NOMO-1 treated with dmso at 0.1 percent for 144 hours (cell line): ENCODE results near the gene ZKSCAN4.

Experiments
- DNase-seq: peaks from one replicate; lab custom pipeline; 2025; ENCODE audit not compliant: unreplicated experiment; lab: John Stamatoyannopoulos, UW

Gene ZKSCAN4

DNA sequence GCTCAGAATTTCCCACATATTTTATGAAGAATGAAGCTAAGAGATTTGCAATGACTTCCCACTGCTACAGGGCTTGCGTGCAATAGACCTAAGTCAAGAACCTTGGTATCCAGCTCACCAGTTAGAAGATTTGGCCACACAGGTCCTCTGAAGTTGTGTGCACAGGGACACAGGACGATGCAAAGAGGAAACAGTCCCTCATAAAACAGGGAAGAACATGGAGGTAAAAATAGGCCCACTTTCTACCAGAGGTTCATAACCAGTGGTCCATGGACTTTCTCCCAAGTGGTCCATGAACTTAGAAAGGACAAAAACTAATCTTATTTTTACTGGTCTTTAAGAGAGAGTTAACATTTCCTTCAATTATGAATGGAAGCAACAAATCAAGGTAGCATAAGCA, 1.3 kb downstream of the ZKSCAN4 start:
- no peak for DNase-seq

DNA sequence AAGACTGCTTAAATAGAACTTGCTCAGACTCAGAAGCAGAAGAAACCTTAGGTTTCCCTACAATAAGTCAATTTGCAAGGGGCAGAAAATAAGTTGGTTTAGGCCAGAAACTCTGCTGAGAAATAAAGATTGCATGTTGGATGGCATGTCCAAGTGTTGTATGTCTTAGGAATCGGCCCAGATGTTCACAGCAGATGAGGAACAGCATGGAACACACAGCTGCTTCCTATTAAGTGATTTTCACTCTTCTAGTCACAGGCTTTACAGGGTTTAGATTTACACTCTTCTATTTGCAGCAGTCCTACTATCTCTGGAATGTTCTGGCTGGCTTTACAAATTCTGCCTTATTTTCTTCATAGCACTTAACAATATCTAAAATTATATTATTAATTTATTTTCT, 3.2 kb downstream of the ZKSCAN4 start:
- no peak for DNase-seq

DNA sequence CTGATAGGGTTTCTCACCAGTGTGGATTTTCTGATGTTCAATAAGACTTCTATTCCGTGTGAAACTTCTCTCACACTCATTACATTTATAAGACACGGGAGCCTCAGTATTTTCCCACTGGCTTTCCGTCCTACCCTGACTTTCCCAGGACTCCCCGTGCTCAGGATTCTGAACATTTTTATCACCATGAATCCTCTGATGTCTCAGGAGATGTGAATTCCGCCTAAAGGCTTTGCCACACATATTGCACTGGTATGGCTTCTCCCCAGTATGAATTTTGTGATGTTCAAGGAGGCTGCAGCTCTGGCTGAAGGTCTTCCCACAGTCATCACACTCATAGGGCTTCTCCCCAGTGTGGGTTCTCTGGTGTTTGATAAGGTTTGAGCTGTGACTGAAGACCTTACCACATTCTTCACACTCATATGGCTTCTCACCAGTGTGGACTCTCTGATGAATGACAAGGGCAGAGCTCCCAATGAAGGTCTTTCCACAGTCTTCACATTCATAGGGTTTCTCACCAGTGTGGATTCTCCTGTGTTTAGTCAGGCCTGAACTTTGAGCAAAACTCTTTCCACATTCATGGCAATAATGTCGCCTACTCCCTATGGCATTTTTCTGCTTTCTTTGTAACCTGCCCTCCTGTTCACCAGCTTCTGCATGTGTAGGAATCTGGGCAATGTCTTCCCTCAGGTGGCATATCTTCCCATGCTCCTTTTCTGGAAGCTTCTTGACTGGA, 6.7 kb downstream of the ZKSCAN4 start:
- DNase-seq, result no peak

DNA sequence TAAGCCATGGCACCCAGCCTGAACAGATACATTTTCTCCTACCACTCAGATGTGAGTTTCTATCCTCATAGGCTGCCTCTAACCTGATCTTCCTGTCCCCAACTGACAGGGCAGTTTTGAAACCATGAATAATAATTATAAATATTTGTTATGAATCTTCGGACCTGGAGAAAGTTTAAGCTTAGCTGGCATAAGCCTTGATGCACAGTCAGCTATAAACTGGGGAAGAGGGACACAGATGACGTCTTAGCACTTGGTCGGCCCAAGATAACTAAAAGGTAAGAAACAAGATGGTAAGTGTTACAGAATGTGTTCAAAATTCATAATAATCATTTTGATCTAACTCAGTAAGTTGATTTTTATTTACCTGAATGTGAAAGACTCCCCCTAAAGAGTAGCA, 8.1 kb downstream of the ZKSCAN4 start:
- DNase-seq, result no peak

DNA sequence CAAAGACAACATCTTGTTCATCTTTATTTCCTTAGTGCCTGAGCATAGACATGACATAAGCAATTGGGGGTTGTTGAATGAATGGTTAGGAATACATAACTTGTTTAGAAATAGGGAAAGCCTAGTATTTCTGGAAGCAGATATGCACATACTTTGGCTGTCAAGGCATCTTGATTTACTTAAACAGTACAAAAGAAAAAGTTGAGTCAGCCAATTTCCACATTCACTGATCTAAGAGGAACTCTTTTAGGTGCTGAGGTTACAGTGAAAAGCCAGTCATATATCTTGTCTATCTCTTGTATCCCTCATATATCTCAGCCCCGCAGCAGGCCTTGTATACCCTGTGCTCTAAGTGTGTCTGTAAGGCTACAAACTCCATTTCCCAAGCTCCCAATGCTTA, 11.6 kb downstream of the ZKSCAN4 start:
- DNase-seq, result no peak

DNA sequence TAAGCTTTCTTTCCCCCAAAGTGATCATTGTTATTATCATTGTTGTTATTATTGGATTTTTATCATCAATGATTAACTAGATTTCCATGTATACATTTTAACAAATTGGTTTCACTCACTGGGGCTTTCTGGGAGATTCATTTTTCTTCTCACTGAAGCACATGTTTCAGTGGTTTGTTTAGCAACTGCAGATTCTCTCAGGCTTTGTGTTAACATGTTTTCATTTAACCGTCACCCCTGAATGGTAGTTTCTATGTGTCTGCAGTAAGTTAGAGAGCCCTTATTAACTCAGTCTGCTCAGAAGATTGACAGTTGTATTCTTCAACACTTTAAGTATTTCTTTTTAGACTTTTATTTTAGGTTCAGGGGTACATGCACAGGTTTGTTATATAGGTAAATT, 12.4 kb downstream of the ZKSCAN4 start:
- DNase-seq, result no peak

DNA sequence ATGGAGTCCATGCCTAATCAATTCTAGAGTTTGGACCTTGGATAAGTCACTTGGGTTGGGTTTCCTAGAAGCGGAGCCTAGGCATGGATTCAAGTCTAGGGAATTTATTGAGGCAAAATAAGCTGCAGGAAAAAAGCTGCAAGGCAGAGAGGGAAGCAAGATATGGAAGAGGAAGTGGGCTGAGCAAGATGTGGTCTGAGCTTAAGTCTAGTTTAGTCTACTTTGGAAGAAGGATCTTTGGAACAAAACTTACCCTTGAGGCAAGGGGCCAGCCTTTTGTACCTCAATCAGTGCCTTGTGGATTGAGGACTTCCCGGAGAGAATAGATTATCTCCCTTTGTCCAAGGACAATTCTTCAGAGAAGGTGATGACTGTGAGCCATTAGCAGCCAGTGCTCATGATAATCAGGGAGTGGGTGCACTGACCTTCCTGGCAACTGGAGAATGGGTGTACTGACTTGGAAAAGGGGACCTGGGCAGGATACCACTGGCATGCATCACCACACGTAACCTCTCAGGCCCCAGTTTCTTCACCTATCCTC, 16.1 kb downstream of the ZKSCAN4 start:
- peak; percentile 23 for DNase-seq

DNA sequence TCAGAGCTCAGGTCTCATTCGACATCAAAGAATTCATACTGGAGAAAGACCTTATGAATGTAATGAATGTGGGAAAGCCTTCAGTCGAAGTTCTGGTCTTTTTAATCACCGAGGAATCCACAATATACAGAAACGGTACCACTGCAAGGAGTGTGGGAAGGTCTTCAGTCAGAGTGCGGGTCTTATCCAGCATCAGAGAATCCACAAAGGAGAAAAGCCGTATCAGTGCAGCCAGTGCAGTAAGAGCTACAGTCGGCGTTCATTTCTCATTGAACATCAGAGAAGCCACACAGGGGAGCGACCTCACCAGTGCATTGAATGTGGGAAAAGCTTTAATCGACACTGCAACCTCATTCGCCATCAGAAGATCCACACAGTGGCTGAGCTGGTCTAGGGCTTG, 19.3 kb downstream of the ZKSCAN4 start:
- no peak for DNase-seq

DNA sequence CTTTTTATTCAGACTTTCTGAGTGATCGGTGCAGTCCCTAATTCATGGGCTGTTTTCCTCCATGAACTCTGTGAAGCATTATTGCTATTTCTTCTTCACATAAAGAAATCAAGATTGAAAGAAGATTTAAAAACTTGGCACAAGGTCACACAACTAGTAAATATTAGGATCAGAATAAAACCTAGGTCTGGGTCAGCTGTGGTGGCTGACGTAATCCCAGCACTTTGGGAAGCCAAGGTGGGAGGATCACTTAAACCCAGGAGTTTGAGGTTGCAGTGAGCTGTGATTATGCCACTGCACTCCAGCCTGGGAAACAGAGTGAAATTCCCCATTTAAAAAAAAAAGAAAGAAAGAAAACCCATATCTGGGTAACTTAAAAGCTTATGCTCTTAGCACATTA, 25.6 kb downstream of the ZKSCAN4 start:
- DNase-seq, result no peak

DNA sequence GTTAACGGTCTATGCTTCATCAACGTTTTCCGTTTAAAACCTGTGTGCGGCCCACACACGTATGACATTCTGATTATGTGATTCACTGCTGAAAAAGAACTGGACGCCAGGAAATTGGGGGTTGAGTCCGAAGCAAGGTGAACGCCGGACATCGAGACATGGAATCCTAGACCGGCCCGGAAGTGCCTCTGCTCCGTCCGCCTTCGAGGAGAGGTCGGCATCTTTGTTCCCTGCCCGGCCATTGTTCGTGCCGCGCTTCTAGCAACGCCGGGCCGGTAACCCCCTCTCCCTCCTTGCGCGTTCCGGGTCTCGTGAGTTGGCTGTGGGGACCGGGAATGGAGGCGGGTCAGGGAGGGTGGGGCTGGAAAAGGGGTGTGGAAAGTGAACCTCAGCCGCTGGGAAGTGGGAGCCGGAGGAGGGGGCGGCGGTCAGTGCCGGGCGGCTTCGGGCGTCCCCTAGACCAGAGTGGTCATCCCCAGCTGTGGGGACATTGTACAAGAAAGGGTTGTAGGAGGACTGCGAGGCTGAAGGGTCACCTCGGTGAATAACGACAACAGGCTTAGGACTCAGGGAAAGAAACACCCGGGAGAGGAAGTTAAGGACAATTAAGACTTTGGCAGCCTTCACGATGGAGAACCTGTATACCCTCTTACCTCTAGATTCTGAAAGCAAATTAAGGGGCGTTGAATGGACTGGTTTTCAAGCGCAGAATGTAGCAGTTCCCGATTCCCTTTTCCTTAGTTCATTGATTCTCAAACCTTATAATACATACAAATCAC, 26.8 kb downstream of the ZKSCAN4 start, which contains the start of gene ZSCAN9:
TSS of gene ZSCAN9 (plus strand) at position 220 of the 779 bp plus-strand sequence. CDS start 1,810 bp downstream, outside the sequence.
- DNase-seq, result peak; percentile 67

DNA sequence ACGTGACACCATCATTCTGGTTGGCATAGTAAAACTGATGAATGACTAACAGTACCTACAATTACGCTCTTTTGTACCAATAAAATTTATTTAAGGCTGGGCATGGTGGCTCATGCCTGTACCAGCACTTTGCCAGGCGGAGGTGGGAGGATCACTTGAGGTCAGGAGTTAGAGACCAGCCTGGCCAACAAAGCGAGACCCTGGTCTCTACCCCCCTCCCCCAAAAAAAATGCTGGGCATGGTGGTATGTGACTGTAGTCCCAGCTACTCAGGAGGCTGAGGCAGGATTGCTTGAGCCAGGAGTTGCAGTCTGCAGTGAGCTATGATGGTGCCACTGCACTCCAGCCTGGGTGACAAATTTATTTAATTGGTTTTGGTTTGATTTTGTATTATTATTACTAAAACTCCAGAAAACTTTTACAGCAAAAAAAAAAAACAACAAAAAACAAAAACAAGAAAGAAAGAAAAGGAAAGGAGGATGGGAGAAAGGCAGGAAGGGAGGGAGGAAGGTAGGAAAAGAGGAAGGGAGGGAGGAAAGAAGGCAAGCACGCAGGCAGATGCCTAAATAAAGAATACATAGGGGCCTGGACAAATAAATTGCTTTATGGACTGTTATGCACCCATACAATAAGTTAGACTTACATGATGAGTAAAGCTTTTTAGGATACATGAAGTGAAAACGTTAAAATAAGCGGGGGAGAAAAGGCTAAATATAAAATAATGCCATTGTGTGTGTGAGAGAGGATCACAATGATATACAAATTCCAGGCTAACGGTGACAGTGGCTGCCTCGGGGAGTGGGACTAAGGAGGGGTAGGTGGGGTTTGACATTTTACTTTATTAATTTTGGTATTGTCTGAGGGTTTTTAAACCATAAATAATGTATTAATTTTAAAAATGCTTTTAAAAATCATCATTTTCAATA, 27.7 kb downstream of the ZKSCAN4 start:
- no peak for DNase-seq

DNA sequence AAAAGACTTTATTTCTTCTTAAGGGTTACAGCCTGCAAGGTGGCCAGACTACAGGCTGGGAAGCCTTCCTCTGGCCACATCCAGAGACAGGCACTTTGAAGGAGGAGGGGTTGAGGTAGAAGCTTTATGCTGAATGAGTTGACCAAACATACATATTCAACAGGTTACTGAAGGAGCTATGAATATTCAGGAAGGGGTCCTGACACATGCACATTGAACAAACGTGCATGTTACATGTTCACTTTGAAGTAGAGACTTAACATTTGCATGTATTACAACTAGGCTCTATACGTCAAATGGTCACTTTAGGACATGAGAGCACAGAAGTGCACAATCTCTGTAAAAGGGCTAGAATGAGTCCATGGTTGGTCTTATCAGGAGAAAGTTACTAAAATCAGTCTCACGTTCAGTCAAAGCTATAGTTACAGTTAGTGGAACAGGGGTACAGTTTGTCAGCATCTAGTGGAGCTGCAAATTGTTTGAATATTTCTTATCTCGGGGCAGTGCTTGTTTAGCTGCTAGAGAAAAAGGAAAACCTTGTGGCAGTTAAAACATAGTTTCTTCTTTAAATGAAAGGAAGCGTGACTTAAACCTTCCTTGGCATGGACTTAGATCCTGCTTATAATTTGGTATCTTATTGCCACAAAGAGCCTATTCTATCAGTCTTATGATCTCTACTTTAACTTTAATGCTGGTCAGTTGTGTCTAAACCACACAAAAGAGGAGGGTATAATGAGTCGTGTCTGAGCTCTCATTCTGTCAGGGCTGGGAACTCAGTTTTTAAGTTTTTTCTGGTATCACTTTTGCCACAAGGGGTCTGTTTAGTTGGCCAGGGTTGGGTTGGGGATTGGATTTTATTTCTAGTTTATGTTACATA, 31.6 kb downstream of the ZKSCAN4 start:
- DNase-seq, result no peak

DNA sequence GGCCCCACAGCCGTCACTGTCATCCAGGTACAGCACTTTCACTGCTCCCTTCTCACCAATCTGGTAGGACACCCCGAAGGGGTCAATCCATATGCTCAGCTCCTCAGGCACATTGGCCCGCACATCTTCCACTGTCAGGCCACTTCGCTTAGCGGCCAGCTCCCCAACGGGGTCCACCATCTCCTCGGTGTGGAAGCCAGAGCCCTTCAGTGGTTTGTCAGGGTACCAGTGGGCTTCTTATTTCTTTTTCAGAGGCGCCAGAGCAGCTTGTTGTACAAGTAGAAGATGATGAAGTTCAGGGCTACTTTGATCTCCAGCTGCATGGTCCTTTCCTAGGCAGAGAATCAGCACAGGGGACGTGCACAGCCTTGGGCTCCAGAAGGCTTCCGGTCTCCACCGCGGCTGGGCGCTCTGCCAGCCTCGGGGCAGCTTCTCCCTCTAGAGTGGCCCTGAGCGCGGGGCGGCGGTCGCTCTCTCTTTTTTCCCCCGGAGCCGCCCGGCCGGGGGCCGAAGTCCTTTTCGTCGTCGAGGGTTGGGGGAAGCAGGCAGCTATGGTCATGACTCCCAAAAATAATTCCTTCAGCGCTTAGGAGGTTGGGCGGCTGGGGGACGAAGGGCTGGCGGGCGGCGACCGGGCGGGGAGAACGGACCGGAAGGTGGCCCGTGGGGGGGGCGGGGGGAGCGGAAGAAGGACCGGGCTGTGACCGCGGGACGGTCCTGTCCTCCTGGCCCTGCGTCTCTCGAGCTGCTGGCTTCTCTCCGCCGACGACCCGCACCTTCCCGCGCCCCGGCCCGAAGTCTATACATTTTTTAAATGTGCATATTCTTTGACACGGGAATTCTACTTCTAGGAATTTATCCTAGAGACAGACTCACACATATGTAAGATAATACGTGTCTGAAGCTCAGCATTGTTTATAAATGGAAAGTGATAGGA, 33.5 kb downstream of the ZKSCAN4 start:
- DNase-seq, result peak; percentile 29

DNA sequence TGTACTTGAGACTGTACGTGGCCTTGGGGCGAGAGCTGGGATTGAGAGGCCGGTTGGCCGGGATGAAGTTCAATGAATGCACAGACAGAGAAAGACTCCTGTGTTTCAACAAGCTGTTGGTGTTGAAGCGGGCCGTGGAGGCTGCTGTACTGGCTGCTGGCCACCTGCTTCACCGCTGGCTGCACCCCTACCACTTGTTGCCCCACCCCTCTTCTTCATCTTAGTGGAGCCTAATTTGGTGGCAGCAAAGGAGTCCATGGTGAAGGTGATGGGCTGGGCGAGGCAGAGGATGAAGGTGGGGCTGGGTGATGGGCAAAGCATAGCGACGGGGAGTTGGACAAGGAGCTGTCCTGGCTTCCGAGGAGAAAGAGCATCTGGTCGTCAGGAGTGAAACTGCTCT, 34.2 kb downstream of the ZKSCAN4 start:
- DNase-seq, result no peak

DNA sequence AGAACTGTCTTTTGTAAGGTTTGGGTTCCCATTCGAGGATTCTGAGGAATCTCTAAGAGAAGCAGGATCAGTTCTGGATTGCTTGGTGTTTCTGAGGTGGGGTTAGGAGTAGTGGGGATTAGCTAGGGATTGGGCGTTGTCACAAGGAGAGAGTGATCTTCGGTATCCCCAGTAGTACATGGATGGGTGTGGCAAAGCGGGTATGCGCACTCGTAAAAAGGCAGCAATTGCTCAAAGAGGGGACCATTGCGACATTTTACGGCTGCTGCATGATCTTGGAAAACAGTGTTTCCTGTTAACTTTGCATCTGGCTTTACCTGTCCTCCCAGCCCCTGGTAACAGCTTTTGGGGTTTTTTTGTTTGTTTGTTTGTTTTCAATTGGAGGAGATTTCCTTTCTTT, 36.6 kb downstream of the ZKSCAN4 start:
- no peak for DNase-seq

DNA sequence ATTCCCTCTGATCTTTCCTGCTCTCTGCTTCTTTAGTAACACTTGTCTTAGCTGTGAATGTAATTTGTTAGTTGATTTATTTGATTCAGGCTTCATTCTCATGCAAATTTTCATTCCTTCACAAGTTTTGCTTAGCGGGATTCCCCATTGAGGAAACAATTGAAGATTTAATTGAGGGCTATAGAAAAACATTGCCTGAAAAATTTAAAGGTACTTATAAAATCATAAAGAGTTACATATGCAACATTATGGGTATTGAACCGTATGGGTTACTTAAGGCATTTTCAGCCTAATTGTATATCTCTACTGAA, 38.9 kb downstream of the ZKSCAN4 start:
- DNase-seq, result no peak

DNA sequence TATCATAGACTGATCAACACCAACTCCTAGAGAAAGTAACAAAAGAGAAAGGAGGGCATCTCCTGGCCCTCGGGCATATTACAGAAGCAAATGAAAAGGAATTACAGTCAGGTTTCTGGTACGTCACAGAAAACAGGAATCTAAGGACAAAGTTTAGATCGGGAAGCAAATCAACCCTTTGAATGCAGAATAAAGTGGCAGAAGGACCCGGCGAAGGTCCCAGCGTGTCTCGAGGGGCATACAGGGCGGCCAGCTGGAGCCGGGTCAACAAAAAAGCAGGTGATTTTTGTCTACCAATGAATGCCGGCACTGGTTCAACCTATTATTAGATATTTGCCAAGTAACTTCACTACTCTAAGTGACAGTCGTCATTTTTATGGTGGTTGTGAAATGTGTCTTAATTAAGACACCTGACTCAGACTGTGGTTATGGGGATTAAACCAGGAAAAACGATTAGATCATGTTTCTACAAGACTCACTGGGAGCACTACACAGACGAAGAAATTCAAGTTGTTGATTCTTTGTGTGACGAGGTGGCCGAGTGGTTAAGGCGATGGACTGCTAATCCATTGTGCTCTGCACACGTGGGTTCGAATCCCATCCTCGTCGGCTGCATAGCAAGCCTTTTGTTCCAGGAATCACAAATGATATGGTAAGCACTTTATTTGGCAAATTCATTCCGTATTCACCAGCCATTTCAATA, 39.4 kb downstream of the ZKSCAN4 start:
- DNase-seq, result peak; percentile 70

DNA sequence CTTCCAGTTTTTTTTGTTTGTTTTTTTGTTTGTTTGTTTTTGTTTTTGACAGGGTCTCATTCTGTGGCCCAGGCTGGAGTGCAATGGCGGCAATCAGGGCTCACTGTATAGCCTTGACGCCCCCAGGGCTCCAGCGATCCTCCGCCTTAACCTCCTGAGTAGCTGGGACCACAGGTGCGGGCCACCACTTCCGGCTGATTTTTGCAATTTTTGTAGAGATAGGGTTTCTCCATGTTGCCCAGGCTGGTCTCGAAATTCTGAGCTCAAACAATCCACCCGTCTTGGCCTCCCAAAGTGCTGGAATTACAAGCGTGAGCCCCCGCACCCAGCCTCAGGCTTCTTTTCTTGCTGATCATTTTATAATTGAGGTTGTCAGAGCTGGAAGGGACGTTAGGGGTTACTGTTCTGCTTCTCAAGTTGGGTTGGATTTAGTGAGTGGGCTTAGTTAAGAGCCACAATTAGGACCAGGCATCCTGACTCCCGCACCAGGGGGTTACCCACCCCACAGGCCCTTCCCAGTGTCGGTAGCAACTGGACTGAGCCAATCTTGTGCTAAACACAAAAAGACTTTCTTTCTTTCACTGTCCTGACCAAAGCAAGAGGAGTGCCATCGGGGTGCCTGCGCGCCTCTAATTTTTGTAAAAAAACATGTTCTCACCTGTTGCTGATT, 40.1 kb downstream of the ZKSCAN4 start:
- no peak for DNase-seq
